Activated CD4-positive, alpha-beta T cell treated with anti-CD3 and anti-CD28 coated beads for 24 hours (primary cell): ENCODE data around the gene CRIP3.
"Not testable (repeated sequence)": the region's sequence is repeated elsewhere in the genome, so short reads cannot be mapped to it uniquely, and the experiment has no call there.

Source experiments
- DNase-seq, 2 donors: peaks; one replicate each; pipeline ENCODE4 v3.0.0-alpha.2; 2020; ENCODE audit warnings: low read depth in 2 of 2

The CRIP3 gene

GRCh38 chr6:43308101-43308989 is at the start of gene CRIP3:
Gene CRIP3 (minus strand): TSS chr6:43308826. CDS start chr6:43308792, 34 bp downstream.
- DNase-seq, result peak; percentile 13 to 34

GRCh38 chr6:43355862-43356590 is 47.4 kb upstream of the CRIP3 start:
- no peak for DNase-seq

- not testable (repeated sequence) for DNase-seq
These were observed 43.3 kb upstream of the CRIP3 start for GRCh38 chr6:43351951-43352350.

GRCh38 chr6:43347444-43347843 is 38.8 kb upstream of the CRIP3 start:
- DNase-seq, result no peak

GRCh38 chr6:43347021-43347420 is 38.4 kb upstream of the CRIP3 start:
- no peak for DNase-seq

- DNase-seq, result not testable (repeated sequence)
These were observed 37.6 kb upstream of the CRIP3 start for GRCh38 chr6:43346243-43346642.

GRCh38 chr6:43339168-43339567 is 30.5 kb upstream of the CRIP3 start:
- no peak for DNase-seq

GRCh38 chr6:43338243-43338642 is 29.6 kb upstream of the CRIP3 start:
- no peak for DNase-seq

- no peak for DNase-seq
These were observed 27.8 kb upstream of the CRIP3 start for GRCh38 chr6:43336382-43336781.

- DNase-seq, result no peak
These were observed 26.8 kb upstream of the CRIP3 start for GRCh38 chr6:43335469-43335868.

GRCh38 chr6:43334466-43335095 is 26.0 kb upstream of the CRIP3 start:
- no peak for DNase-seq

GRCh38 chr6:43331891-43332290 is 23.3 kb upstream of the CRIP3 start:
- DNase-seq, result no peak

- DNase-seq, result no peak
These were observed 22.8 kb upstream of the CRIP3 start for GRCh38 chr6:43331470-43331869.

- no peak for DNase-seq
These were observed 19.9 kb upstream of the CRIP3 start for GRCh38 chr6:43328528-43328927.

- no peak for DNase-seq
These were observed 17.2 kb upstream of the CRIP3 start for GRCh38 chr6:43325876-43326275.

- DNase-seq, result no peak
These were observed 9.4 kb upstream of the CRIP3 start for GRCh38 chr6:43318011-43318410.

GRCh38 chr6:43313813-43314212 is 5.2 kb upstream of the CRIP3 start:
- no peak for DNase-seq

GRCh38 chr6:43311666-43312065 is 3.0 kb upstream of the CRIP3 start:
- no peak for DNase-seq

- DNase-seq, result no peak
These were observed 2.0 kb upstream of the CRIP3 start for GRCh38 chr6:43310624-43311023.

- no peak for DNase-seq
These were observed 1.5 kb upstream of the CRIP3 start for GRCh38 chr6:43310134-43310533.

- DNase-seq, result no peak
These were observed 408 bp upstream of the CRIP3 start for GRCh38 chr6:43308990-43309477.

- no peak for DNase-seq
These were observed 1.1 kb downstream of the CRIP3 start for GRCh38 chr6:43307451-43308100.
